ACC112 (cell line): ENCODE measurements around the gene TGFBR1.

Source experiments
- H2AFZ ChIP-seq: fragments of 200-600 bp; sonication (generic); one replicate; pipeline ENCODE4 v1.6.0; 2017; ENCODE audit warnings: antibody characterized with exemption, low read length; ENCODE audit not compliant: unreplicated experiment
- H3K27ac ChIP-seq: fragments of 200-600 bp; sonication (generic); 2 replicates; pipeline ENCODE4 v1.5.1; 2014; ENCODE audit warnings: low read depth, mild to moderate bottlenecking, antibody characterized with exemption, low read length, moderate library complexity
- H3K27me3 ChIP-seq: fragments of 200-600 bp; sonication (generic); 2 replicates; pipeline ENCODE4 v1.6.1; 2014; ENCODE audit warnings: mild to moderate bottlenecking, antibody characterized with exemption, low read length, moderate library complexity, mixed read lengths; ENCODE audit not compliant: insufficient read depth
- H3K36me3 ChIP-seq: fragments of 200-600 bp; sonication (generic); 2 replicates; pipeline ENCODE4 v1.6.1; 2016; ENCODE audit warnings: mild to moderate bottlenecking, antibody characterized with exemption, low read length, moderate library complexity, mixed read lengths; ENCODE audit not compliant: insufficient read depth
- H3K4me1 ChIP-seq: fragments of 200-600 bp; sonication (generic); one replicate; pipeline ENCODE4 v1.6.1; 2016; ENCODE audit warnings: low read length, mixed read lengths; ENCODE audit not compliant: insufficient read depth, unreplicated experiment, control insufficient read depth
- H3K4me3 ChIP-seq: fragments of 200-600 bp; sonication (generic); 2 replicates; pipeline ENCODE4 v1.5.1; 2014; ENCODE audit warnings: mild to moderate bottlenecking, low read depth, low read length
- H3K79me2 ChIP-seq: fragments of 200-600 bp; sonication (generic); one replicate; pipeline ENCODE4 v1.6.0; 2016; ENCODE audit warnings: low read length; ENCODE audit not compliant: control insufficient read depth, unreplicated experiment, insufficient read depth

The TGFBR1 gene

DNA sequence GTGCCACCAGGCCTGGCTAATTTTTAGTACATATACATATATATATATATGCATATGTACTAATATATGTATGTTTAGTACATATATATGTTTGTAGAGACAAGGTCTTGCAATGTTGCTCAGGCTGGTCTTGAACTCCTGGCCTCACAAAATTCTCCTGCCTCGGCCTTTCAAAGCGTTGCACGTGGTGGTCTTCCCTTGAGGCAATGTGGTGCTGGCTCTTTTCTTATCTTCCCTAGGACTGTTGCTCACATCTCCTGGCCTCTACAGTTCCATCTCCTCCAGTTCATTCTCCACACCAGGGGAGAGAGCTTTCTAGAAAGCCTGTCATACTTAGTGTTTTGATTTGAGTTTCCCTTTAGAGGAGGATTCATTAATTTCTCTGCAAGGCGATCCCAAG is 28.9 kb upstream of the TGFBR1 start:
- H3K27me3 ChIP-seq = no peaks in the 10 kb centered on the region

DNA sequence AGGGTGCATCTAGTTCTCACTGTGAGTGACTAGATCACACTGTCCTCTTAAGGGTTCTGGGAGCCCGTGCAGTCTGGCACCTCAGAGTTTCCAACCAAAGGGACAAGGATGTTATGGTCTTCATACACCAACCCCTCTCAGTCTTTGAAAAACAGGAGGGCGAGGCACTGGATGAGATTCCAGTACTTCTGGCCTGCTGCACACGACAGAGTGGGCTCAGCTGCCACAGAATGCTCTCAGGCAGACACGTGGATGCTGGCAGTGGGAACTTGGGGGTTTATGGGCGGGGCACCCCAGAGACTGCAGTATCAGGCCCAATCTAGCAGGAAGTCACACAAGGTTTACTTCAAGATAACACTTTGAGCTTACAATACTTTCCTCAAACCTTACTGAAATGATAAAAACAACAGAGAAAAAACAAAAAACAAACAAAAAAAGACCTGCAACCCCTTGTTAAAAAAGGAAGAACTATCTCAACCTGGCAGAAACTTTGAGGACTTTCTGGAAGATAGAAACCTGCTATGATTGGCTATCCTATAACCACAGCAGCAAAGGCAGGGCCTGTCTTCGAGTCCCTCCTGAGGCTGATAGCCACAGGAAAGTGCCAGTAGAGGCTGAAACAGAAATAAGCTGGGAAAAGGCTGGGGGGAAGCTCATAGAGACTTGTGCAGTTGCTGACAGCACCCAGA is 28.3 kb upstream of the TGFBR1 start:
- Histone ChIP-seq H3K79me2 (no peaks in the 10 kb centered on the region), H3K36me3 (no peaks in the 10 kb centered on the region), H3K27me3 (0 out of 2 replicates have a peak, but pooled peaks cover under 1% of the 10 kb centered on the region), H3K27ac (no peak overlapping the region), H2AFZ (no peak overlapping the region), H3K4me3 (no peak overlapping the region), H3K4me1 (peaks cover 17% of the 10 kb centered on the region)

More for the DNA sequence above, 28.9 kb upstream of the TGFBR1 start:
- H3K36me3 ChIP-seq = no peaks in the 10 kb centered on the region
- H3K4me1 ChIP-seq = peaks cover 17% of the 10 kb centered on the region
- no peak overlapping the region for H2AFZ ChIP-seq
- no peak overlapping the region for H3K4me3 ChIP-seq
- no peak overlapping the region for H3K27ac ChIP-seq
- no peaks in the 10 kb centered on the region for H3K79me2 ChIP-seq

DNA sequence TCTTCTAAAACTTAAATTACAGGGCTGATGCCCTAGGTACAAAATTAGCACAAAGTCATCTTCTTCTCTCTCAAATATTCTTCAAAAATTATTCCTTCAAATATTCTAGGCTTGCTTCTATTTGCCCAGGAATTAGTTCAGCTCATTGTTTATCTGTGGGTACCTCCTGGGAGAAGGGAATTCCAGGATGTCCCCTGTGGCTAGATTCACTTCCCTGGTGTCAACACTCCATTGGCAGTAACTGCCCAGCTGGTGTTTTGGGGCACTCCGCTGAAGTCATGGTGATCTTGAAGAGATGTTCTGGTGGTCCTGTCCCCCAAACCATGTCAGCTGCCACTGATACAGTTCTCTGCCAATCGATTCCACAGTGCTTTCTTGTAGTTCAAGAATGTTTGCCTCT is 26.2 kb upstream of the TGFBR1 start:
- no peak overlapping the region for H3K4me3 ChIP-seq
- H2AFZ ChIP-seq = no peak overlapping the region

DNA sequence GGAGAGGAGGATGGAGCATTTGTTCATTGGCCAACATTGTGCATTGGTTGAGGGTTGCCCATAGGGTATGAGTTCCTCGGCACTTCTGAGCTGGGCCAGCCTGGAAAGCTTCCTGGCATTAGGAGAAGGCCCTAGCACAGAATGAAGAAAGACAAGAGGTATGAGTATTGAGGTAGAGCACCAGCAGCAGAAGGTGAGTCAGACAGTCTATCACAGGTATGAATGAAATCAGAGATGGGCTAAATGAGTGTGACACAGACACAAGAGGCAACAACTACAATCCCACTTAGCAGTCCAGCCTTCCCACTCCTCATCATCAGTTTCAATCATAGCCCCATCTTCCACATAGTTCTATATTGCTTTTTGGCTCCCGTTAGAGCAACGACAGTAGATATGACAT is 25.4 kb upstream of the TGFBR1 start:
- Histone ChIP-seq H3K4me1 (peaks cover 17% of the 10 kb centered on the region), H3K27ac (no peak overlapping the region), H3K36me3 (no peaks in the 10 kb centered on the region), H2AFZ (no peak overlapping the region), H3K4me3 (no peak overlapping the region), H3K79me2 (no peaks in the 10 kb centered on the region), H3K27me3 (peaks cover 19% of the 10 kb centered on the region)

More for the DNA sequence above, 26.2 kb upstream of the TGFBR1 start:
- Histone ChIP-seq H3K27ac (no peak overlapping the region), H3K27me3 (peaks cover 19% of the 10 kb centered on the region), H3K36me3 (no peaks in the 10 kb centered on the region), H3K79me2 (no peaks in the 10 kb centered on the region), H3K4me1 (peaks cover 17% of the 10 kb centered on the region)

DNA sequence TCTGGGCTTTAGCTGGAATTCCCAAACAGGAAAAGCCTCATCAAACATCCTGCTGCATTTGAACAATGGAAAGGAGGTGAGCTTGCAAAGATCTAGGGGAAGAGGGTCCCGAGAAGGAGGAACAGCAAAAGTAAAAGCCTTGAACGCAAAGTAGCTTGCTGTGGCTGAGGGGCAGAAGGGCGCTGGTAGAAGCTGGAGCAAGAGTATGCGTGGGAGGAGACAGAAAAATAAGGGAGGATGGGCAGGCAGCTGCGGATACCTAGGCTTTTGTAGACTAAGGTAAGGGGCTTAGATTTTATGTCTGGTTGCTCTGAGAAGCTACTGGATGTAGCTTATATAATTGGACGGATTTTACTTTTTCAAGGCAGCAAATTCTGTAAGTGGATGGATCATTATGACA is 21.9 kb upstream of the TGFBR1 start:
- no peak overlapping the region for H2AFZ ChIP-seq
- peaks cover 19% of the 10 kb centered on the region for H3K27me3 ChIP-seq
- H3K36me3 ChIP-seq = no peaks in the 10 kb centered on the region
- no peak overlapping the region for H3K4me3 ChIP-seq
- H3K4me1 ChIP-seq = peaks cover 13% of the 10 kb centered on the region
- H3K27ac ChIP-seq = no peak overlapping the region
- H3K79me2 ChIP-seq = no peaks in the 10 kb centered on the region

GRCh38 chr9:99085949-99086948 is 18.7 kb upstream of the TGFBR1 start:
- Histone ChIP-seq H3K27me3 (peaks cover 19% of the 10 kb centered on the region), H3K36me3 (no peaks in the 10 kb centered on the region), H3K27ac (peak overlapping the region; percentile 36; the same call in 1 of the 2 replicates), H3K79me2 (no peaks in the 10 kb centered on the region), H3K4me1 (peaks cover 13% of the 10 kb centered on the region), H2AFZ (peak overlapping the region; percentile 85), H3K4me3 (peak overlapping the region; percentile 14; the same call in 1 of the 2 replicates)

DNA sequence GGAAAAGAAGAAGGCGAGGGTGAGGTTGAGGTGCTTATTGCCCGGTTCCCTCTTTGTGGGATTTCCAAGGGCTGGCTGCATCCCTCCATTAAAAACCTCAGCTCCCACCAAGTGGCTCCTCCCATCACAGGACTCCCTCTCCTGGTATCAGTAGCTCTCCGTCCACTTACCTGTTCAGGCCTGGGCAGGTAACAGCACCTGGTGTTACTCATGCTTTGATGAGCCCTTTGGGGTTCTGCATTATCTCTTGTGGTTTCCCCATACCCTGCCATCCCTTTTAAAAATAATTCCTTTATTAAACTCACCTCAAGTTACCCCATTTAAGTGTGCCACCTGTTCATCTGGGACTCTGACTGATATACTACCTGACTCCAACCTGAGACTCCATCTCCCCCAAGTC is 17.5 kb upstream of the TGFBR1 start:
- Histone ChIP-seq H3K4me3 (no peak overlapping the region), H3K36me3 (no peaks in the 10 kb centered on the region), H2AFZ (no peak overlapping the region), H3K27me3 (peaks cover 10% of the 10 kb centered on the region), H3K27ac (no peak overlapping the region), H3K4me1 (peaks cover 13% of the 10 kb centered on the region), H3K79me2 (no peaks in the 10 kb centered on the region)

DNA sequence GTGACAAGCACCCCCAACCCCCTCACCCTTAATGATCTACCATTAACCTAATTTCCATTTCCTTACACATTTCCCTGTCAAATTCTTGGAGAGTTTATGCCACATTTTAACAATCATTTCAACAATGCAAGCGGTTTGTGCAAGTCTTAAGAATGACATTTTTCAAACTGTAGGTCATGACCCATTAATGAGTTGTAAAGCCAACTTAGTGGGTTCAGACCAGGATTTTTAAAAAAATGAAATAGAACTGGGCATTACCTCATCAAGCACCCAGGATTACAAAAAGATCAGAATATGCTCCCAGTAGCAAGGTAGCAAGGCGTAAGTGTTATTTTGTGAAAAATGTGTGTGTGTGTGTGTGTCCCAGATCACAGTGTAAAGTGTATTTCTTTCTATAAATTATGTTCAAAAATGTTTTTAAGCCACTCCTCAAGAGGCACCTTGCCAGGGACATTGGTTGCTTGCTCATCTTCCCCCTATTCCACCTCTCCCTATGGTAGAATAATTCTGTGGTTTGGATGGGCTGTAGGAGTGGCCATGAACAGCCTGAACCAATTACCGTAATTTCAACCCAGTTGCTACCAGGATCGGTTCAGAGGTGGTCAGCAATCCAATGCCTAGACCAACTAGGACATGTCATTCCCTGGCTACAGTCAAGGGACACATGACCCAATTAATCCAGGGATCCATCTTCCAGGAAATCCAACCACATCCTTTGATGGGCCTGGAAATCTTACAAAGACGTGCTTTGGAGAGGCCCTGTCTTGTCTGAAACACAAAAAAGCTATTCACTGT is 14.4 kb upstream of the TGFBR1 start:
- Histone ChIP-seq H3K4me3 (no peak overlapping the region), H3K27ac (no peak overlapping the region), H2AFZ (no peak overlapping the region), H3K27me3 (0 out of 2 replicates have a peak, but pooled peaks cover 3% of the 10 kb centered on the region), H3K4me1 (peaks cover 13% of the 10 kb centered on the region), H3K79me2 (no peaks in the 10 kb centered on the region), H3K36me3 (no peaks in the 10 kb centered on the region)

DNA sequence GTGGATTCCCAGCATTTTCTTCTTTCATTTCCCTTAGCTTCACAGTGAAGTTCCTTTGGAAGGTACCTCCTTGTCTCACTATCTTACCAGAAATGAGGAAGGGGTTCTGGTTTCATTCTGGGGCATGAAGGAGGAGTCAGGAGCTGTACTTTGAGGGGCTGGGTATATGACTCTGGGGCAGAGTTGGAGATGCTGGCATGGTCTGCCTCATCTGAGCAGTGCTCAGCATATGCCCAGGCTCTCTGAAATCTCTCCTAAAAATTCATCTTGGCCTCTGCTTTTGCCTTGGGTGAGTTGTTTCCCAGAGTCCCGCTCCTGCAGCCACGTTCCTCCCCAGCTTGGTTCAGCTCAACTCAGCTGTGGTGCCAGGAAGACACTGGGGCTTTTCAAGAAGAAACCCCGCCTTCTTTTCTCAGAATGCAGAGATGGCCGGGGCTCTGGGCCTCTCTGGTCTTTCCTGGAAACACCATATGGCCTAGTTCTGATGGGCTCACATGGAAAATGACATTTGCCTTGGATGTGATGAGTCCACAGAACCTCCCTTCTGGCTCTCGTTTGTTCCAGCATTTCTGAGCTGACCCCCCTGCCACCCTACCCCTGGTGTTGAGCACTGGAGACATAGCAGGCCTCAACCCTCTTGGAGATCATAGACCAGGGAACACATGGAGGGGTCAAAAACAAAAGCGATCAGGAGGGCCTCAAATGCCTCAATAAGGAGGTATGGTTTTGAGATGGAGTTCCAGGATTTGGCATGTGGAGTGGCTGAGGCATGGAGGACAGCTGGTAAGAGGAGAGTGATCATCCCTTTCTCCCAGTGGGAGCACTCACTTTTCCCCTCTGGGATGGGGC is 12.0 kb upstream of the TGFBR1 start:
- Histone ChIP-seq H3K4me1 (no peaks in the 10 kb centered on the region), H3K4me3 (no peak overlapping the region), H3K27ac (no peak overlapping the region), H3K27me3 (0 out of 2 replicates have a peak, but pooled peaks cover 5% of the 10 kb centered on the region), H3K36me3 (no peaks in the 10 kb centered on the region), H3K79me2 (no peaks in the 10 kb centered on the region), H2AFZ (no peak overlapping the region)

DNA sequence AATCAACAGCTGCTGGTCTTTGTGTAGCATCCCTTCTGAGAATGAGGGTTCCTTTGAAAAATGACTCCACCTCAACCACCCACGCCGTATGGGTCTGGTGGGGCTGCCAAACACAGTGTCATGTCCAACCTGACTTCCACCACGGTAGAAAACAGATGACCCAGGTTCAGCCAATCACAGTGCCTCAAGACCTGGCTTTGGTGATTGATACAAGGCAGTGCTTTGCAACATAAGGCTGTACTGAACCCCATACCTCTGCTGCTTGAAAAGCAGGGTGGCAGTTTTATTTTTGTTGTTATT is 11.5 kb upstream of the TGFBR1 start:
- no peak overlapping the region for H3K27ac ChIP-seq
- no peak overlapping the region for H3K4me3 ChIP-seq
- H3K36me3 ChIP-seq = no peaks in the 10 kb centered on the region
- no peaks in the 10 kb centered on the region for H3K79me2 ChIP-seq
- no peaks in the 10 kb centered on the region for H3K4me1 ChIP-seq
- H2AFZ ChIP-seq = no peak overlapping the region
- 0 out of 2 replicates have a peak, but pooled peaks cover 5% of the 10 kb centered on the region for H3K27me3 ChIP-seq
